Vagina (tissue), 2 donors: Measurements from ENCODE around the gene YBX2.

Experiments
- POLR2A ChIP-seq, 2 donors: fragments of 450-650 bp; IDR thresholded peaks; one replicate each; pipeline ENCODE4 v1.6.1; 2017; ENCODE audit warnings: antibody characterized with exemption in 2 of 2, mild to moderate bottlenecking in 2 of 2, moderate library complexity in 2 of 2
- POLR2AphosphoS5 ChIP-seq, 2 donors: sonication (generic); formaldehyde crosslinking; IDR thresholded peaks; one replicate each; pipeline ENCODE4 v1.9.0; 2017; ENCODE audit warnings: antibody characterized with exemption in 2 of 2, mild to moderate bottlenecking in 2 of 2, low read depth in 1 of 2; ENCODE audit not compliant: insufficient read depth in 1 of 2

GRCh38 chr17:7246779-7247178 is 47.7 kb downstream of the YBX2 start:
- no peak for TF ChIP-seq POLR2AphosphoS5 (IDR thresholded peaks at IDR 0.05; ENCODE audit: insufficient read depth in 1 of 2, low read depth in 1 of 2)
- no peak for TF ChIP-seq POLR2A (IDR thresholded peaks at IDR 0.05)
